Activated CD4-positive, alpha-beta T cell treated with anti-CD3 and anti-CD28 coated beads, Interleukin-2, amount 50 U/mL, for 48 hours (primary cell): ENCODE data around the gene GMDS.

Experiments used
- DNase-seq, 2 experiments: peaks; one replicate each; pipeline ENCODE4 v3.0.0-alpha.2; 2020

The GMDS gene

DNA sequence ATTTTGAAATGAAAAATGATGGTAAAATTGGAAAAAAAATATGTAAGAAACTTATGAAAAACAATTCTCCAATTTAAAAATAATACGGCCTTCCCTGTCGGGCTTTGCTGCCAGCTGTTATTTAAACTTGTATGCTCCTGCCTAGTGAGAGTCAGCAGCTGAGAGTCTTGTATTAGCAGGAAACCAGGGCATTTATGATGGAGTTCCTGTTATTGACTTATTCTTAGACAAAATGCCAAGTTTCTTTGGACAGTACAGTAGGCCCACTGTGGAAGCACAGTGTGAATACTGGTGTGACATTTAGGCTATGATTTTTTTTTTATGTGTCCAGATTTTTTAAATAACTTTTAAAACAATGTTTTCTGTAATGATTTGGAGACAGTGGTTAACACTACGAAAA, 42.1 kb downstream of the GMDS start:
- DNase-seq: no peak

DNA sequence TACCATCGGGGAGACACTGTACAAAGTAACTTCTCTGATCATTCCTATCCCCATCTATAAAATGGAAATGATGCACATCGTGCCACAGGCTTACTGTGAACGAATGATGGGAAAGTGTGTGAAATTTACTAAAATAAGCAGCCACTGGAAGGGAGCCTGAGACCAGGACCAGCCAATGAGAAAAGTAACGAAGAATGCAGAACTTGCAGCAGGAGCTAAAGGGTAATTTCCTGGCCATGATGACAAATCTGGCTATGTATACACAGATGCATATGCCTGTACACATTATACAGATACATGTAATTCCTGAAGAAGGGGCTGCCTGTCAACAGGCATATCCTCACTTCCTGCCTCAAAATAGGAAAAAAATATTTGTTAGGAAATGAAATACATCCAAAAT, 47.4 kb downstream of the GMDS start:
- DNase-seq: no peak

DNA sequence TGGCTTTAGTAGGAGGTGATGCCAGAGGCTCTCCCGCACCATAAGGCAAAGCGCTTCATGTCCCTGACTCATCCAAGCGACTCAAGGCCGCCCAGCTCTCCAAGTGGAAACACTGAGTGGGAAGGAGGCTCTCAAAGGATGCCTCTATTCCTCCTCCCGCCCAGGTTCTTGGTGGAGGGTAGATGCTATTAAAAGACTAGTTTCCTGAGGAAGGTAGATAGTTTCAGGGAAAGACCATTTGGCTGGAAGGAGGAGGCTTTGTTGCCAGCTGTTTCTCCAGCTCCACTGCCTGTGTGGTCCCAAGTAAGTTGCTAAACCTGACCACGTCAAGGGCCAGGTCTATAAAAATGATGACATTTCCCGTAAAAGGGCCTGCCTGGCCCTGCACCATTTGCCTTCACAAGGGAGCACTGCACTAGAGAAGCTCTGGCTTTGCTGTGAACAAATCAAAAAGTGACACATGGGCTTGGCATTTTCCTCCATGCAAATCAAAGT, 48.2 kb downstream of the GMDS start:
- no peak for DNase-seq

DNA sequence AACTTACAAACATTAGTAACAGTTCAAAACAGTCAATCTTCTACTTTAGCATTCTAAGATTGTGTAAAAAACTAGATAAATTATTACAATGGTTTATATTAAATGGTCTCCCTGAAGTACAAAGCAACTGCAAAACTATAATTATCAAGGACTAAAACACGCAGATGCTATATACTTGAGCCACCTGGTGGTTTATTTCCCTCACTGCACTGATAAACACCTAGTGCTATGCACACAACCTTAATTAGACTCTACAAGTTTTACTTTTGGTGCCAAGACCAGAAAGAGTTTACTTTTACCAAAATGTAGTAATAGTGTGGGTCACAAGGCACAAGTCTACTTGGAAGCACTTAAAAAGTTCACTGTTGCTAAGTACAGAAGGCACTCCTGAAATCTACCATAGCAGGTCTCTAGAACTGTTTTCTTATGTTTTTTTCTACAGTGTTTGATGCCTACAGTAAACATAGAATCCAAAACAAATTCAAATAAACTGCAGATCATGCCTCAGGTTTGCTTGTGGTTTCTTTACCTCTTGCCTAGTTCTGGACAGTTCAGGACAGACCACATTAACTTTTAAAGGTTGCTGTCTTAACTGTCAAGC, 49.2 kb downstream of the GMDS start:
- peak in 1 of 2 experiments; percentile 13 for DNase-seq

DNA sequence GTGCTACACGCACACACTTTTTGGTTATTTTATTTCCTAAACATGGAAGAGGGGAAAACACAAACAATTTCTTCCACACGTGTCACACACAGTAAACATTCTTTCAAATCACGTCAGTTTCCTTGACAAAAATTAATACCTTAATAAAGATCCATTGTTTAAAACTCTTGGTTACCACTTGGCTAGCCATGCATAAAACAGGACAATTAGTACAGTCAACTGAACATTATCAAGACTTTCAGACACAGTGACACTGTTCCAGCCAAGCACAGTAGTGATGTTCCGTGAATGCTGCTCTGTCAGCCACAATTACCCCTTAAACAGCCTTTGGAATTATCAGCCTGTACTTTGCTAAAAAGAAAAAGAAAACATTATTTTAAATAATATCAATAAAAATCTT, 50.8 kb downstream of the GMDS start:
- no peak for DNase-seq

DNA sequence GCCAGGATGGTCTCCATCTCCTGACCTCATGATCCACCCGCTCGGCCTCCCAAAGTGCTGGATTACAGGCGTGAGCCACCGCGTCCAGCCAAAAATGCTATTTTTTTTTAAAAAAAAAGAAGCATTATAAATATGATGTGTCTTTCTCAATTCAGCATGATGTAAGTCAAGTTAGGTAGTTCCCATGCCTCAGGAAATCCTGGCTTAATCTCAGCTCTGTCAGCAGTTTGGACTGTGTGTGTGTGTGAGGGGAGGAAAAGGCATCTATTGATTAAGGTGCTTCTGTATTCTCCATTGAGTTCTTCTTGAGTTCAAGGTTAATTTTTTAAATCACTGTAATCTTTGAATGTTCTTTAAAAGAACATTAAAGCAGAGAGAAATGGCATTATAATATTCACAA, 51.5 kb downstream of the GMDS start:
- no peak for DNase-seq

DNA sequence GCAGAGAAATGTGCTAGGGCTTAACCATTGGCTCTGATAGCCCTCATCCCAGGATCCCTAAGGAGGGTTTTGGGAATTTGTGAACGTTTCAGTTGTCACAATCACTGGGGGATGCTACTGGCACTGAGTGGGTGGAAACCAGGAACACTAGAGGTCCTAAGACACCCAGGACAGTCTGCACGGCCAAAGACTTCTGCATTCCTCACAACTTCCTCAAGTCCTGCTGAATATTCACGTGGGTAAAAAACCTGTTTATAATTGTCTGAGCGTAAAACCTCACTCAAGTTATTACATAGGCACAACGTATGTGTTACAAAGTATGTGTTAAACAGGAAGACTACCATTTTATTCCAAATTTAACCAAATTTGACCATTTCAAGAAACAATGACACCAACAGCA, 52.4 kb downstream of the GMDS start:
- DNase-seq: no peak

DNA sequence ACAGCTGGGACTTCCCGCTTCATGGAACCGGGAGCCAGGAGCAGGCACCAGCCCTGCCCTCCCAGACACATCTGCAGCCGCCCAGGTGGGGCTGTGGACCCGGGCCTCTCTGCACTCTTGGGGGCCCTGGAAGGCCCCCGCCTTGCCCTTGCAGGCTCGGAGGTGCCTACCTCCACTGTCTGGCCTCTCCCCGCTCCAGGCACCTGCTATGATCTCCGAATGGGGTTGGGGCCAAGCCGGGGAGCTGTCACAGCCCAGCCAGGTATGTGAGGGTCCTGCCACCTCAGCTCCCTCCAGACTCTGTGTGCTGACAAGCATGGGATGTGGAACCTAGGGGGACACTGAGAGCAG, 54.0 kb downstream of the GMDS start:
- no peak for DNase-seq

DNA sequence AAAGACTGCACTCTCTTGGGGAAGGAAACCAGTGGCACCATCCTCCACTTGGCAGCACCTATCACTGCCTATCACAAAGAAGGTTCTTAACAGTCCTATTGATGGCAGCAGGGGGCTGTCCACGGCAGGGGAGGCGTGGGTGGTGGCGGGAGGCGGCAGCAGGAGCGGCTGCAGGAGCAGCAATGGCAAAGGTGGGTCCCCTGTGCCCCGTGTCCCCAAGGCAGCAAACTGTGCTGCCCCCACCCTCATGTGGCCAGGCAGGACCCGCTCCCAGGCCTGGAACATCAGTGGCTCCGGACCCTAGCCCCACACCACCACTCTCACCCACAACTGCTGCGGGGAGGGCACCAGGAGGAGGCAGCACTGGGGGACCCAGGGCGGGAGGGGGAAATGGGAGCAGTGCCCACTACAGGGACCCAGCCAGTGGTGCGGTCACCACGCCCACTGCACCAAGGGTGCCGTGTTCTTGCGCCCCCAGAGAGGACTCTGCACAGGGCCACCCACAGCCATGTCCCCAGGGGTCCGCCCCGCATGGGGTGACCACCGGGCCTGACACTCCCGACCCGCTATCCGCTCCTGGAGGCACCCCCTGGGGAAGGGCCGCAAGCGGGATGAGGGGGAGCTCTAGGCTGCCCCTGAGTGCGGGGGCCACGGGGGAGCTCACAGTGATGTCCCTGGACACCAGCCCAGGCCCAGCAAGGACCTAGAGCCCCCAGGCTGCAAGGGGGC, 54.6 kb downstream of the GMDS start:
- no peak for DNase-seq

DNA sequence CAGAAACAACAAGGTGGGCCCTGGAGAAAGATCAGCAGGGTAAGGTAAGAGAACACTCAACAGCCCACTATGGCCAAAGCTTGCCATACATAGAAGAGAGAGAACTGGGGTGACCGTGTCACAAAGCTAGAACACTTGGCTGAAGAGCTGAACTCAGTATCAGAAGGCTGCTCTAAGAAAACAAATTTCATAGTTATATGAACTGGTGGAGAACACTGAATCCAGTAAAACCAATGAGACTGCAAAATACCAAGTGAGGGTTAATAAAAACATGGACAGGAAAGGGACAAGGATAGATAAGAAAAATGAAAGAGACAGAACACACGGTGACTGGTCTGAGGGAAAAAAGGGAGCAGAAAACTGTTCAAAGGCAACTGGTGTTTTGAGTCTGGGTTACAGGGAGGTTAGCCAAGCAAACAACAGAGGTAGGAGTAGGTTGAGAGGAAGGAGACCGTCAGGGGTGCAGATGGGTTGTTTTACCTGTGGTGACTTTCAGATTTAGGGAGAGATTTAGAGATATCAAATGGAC, 56.5 kb downstream of the GMDS start:
- DNase-seq: no peak

DNA sequence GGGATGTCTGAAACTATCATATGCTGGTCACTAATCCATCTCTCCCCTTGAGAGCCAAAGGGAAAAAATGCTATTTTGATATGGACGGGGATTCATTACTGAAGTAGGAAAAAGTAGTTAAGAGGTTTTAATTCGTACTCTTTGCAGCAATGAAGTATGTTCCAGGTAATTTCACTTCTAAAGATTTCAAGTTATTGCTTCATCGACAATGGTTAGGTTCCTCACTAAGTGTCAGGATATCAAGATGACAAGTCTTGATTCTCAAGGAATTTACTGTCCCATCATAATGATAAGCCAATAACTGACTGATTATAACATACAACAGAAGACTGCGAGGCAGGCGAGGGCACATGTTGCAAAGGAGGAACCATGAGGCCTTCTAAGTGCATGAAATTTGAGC, 57.0 kb downstream of the GMDS start:
- no peak for DNase-seq

DNA sequence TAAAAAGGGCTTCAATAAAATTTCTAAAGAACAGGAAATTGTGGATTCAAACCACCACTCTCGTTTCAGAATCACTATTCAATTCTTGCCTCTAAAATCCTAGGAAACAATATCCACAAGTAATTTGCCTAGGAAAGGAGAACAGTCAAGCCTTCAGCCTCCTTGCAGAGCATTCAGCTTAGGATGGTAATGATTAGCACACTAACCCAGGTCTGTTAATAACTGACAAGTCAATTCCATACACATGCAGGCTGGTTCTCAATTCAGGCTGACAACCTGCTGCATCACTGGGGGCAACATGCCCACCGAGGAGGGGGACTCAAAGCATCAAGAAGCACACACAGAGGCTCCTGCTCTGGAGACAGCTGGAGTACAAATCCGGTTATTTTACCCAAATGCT, 57.6 kb downstream of the GMDS start:
- no peak for DNase-seq

DNA sequence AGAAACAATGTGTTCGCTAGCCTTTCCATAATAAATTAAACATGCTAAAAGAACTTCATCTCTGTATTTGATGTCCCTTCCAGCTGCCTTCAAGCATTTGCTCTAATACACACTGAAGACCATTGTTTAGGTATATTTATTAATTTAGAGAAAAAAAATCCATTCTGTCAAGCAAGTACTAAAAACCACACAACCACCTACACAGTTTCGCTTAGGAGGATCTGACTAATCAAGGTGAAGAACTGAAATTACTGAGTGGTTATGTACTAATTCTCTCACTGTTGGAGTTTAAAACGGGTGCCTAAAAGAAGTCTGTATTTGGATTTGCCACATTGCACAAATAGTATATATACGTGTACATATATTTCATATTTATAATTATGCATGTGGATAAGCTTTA, 58.9 kb downstream of the GMDS start:
- DNase-seq: no peak

DNA sequence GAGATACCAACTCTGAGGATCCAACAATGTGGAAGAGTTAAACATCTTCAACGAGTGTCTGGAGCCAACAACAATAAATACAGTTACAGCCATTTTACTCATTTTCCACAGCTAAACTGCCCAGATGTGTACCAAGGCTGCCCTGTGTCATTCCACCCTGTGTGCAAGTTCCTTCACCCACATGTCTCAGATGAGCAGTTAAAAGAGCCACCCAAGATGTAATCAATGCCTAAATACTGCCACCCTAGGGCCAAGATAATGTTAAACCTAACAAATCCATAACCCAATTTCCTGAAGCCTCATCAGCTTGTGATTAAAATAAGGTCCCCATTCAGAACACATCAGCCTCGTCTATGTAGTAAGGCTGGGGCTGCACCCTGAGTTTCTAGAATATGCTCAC, 59.9 kb downstream of the GMDS start:
- DNase-seq: no peak

DNA sequence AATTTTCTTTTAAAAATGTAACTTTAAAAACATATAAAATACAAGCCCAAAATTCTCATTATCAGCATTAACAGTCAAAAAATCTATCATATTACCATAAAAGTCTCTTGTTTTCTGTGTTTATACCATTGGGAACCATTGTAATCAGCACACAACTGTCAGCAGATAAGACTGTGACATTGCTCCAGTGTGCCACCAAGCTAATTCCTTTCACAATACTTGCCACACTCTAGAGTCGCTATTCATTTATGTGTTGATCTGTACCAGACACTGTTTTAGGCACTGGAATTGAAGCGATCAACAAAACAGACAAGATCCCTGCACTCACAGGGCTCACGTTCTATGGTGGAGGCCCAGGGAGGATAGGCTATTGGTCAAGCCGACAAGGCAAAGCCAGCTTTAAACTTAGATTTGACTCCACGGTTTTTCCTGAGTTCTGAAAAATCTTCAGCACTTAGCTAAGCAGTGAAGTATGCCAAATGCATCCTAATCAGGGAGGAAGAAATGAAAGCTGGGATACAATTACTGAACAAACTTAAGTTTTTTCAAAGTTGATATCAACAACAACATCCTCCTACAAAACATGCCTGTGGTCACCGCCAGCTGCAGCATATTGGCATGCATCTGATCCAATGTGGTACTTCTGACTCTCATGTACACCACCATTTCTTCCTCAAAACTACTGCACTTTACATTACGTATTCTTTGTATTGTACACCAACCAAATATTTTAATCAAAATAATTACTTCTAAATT, 60.5 kb downstream of the GMDS start:
- DNase-seq: no peak

DNA sequence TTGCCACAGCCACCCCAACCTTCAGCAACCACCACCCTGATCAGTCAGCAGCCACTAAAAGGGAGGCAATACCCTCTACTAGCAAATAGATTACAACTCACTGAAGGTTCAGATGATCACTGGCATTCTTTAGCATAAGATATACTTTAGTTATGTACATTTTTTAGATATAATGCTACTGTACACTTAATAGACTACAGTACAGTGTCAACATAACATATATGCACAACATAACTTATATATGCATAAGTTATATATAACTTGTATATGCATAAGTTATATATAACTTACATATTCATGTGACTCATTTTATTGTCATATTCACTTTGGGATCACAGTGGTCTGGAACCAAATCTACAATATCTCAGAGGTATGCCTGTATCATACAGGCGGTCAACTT, 61.7 kb downstream of the GMDS start:
- DNase-seq: no peak

DNA sequence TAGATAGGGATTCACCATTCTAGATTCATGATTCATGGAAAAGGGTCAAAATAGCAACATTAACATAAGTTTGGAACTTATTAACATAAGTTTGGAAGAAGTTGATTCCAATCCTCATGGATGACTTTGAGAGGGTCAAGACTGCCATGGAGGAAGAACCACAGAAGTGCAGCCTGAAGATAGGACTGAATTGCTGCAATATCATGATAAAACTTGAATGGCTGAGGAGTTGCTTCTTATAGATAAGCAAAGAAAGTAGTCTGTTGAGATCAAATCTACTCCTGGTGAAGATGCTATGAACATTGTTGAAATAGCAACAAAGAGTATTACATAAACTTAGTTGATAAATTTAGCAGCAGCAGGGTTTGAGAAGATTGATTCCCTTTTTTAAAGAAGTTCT, 62.2 kb downstream of the GMDS start:
- DNase-seq: no peak

DNA sequence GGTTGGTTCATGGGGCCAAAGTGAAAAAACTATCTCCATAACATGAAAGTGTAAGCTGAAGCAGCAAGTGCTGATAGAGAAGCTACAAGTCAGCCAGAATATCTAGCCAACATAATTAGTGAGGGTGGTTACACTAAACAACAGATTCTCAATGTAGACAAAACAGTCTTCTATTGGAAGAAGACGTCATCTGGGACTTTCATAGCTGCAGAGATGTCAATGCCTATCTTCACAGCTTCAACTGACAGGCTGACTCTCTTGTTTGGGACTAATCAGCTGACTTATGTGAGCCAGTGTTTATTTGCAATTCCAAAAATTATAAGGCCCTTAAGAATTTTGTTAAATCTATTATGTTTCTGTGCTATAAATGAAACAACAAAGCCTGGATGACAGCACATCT, 63.2 kb downstream of the GMDS start:
- no peak for DNase-seq

DNA sequence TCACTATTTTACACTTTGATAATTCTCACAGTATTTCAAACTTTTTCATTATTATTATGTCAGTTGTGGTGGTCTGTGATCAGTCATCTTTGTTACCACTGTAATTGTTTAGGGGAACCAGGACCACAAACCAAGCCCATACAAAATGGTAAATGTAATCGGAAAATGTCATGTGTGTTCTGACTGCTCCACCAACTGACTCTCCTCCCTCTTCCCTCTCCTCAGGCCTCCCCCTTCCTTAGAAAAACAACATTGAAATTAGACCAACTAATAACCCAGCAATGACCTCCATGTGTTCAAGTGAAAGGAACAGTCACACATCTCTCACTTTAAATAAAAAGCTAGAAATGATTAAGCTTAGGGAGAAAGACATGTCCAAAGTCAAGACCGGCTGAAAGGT, 63.8 kb downstream of the GMDS start:
- no peak for DNase-seq

DNA sequence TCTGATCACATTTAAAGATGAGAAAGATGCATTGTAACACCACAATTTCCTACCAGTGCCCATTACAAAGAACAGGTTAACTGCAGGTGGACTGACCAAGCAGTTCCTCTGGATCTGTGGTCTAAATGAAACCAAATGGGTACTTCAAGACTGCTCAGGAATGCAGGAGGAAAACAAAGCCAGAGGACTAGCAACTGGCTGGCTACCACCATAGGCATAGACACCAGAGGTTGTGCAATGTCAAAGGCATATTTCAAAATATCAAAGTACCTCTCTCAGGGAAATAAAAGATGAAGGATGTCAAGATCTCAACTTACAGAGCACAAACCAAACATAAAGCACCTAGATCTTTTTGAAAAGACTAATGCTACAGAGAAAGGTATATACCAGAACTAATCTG, 65.5 kb downstream of the GMDS start:
- DNase-seq: no peak

DNA sequence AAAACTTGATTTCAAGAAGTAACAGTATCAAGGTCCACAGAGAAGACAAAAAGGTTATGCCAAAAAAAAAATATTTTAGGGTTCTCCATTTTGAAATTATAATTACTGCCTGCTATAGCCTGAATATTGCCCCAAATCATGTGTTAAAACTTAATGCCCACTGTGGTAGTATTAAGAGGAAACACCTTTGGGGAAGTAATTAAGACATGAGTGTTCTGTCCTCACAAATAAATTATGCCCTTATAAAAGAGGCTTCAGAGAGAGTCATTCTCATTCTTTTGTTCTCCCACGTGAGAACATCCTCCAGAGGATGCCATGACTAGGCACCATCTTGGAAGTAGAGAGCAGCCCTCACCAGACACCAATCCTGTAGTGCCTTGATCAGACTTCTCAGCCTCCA, 66.2 kb downstream of the GMDS start:
- no peak for DNase-seq

DNA sequence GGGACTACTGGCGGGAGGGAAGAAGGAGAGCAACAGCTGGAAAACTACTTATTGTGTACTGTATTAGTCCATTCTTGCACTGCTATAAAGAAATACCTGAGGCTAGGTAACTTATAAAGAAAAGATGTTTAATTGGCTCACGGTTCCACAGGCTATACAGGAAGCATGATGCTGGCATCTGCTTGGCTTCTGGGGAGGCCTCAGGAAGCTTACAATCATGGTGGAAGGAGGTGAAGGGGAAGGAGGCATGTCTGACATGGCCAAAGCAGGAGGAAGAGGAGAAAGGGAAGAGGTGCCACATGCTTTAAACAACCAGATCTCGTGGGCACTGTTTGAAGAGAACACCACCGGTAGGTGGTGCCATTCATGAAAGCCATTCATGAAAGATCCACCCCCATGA, 67.3 kb downstream of the GMDS start:
- DNase-seq: no peak

DNA sequence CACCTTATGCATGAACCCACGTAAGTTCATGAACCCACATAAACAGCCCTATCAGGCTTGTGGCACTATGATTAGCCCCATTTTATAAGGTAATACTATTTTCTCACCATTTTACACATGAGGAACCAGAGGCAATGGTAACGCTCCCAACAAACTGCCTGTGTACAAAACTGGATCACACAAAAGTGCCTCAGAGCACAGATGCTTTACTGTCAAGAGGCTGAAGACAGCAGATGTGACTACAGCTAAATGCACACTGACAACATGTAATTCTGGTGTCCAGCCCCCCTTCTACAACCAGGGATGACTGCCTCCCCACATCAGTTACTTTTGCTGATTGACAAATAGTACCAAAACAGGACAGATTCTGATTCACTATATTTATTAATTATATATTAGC, 69.6 kb downstream of the GMDS start:
- no peak for DNase-seq
